IMR-90 (cell line): ENCODE data around the gene PRR29. TPM values are rescaled to one million over a fixed set of nuclear protein-coding genes. Genes with fewer than 3 reads are reported as not detected.

Experiments
- ATAC-seq: fragments of 200-7000 bp; cut with Tn5 transposase; 2 replicates; pipeline ENCODE4 v1.9.1; 2020; ENCODE audit warnings: low read depth, mild to moderate bottlenecking, moderate library complexity
- BruUV-seq: library from RNA; stranded (reverse); fragments of 400-500 nt; replicated peaks from 2 replicates; lab custom pipeline; 2021; lab: Mats Ljungman, UMichigan
- CTCF ChIA-PET: fragments of 300-600 bp; formaldehyde crosslinking; extraction: SDS; loops from one replicate; lab custom pipeline; 2021; ENCODE audit warnings: antibody characterized with exemption; lab: Yijun Ruan, JAX
- POLR2A ChIA-PET: fragments of 300-600 bp; sonication (Branson Sonifier 250); formaldehyde crosslinking; loops from one replicate; lab custom pipeline; 2022; ENCODE audit warnings: antibody characterized with exemption; ENCODE audit not compliant: unreplicated experiment; lab: Charles Lee
- DNase-seq: peaks from one replicate; pipeline ENCODE4 v3.0.0; 2013
- H2AFZ ChIP-seq: replicated peaks from 2 replicates; pipeline ENCODE3; 2013; ENCODE audit warnings: low read length, mild to moderate bottlenecking; ENCODE audit not compliant: poor library complexity
- H2AK5ac ChIP-seq: 2 replicates; pipeline ENCODE4 v1.6.1; 2013; ENCODE audit warnings: low read depth, low read length, inconsistent platforms
- H2AK9ac ChIP-seq: replicated peaks from 2 replicates; pipeline ENCODE3; 2013; ENCODE audit warnings: mild to moderate bottlenecking, low read depth, low read length, moderate library complexity; ENCODE audit not compliant: poor library complexity
- H2BK120ac ChIP-seq: 2 replicates; pipeline ENCODE4 v1.6.1; 2013; ENCODE audit warnings: low read depth, low read length, inconsistent platforms
- H2BK15ac ChIP-seq: 3 replicates; pipeline ENCODE4 v1.6.1; 2013; ENCODE audit warnings: low read depth, low read length, inconsistent platforms
- H2BK20ac ChIP-seq: 2 replicates; pipeline ENCODE4 v1.6.1; 2013; ENCODE audit warnings: low read depth, mild to moderate bottlenecking, inconsistent platforms, low read length, moderate library complexity
- H2BK5ac ChIP-seq: 2 replicates; pipeline ENCODE4 v1.6.1; 2013; ENCODE audit warnings: mild to moderate bottlenecking, low read depth, low read length, inconsistent platforms; ENCODE audit not compliant: poor library complexity, severe bottlenecking
- H3K14ac ChIP-seq: replicated peaks from 2 replicates; pipeline ENCODE4 v1.6.1; 2013; ENCODE audit warnings: low read depth, low read length, inconsistent platforms
- H3K18ac ChIP-seq: 2 replicates; pipeline ENCODE4 v1.6.1; 2013; ENCODE audit warnings: low read depth, low read length, control low read depth
- H3K23ac ChIP-seq: 2 replicates; pipeline ENCODE4 v1.6.1; 2013; ENCODE audit warnings: low read depth, low read length, inconsistent platforms
- H3K27ac ChIP-seq: 2 replicates; pipeline ENCODE4 v1.5.1; 2013; ENCODE audit warnings: mild to moderate bottlenecking, control low read depth, low read length; ENCODE audit not compliant: insufficient read depth
- H3K27me3 ChIP-seq: 2 replicates; pipeline ENCODE4 v1.6.1; 2013; ENCODE audit warnings: low read length; ENCODE audit not compliant: control insufficient read depth, insufficient read depth
- H3K36me3 ChIP-seq: 2 replicates; pipeline ENCODE4 v1.6.1; 2013; ENCODE audit warnings: low read length, mixed read lengths; ENCODE audit not compliant: control insufficient read depth, insufficient read depth
- H3K4ac ChIP-seq: 2 replicates; pipeline ENCODE4 v1.6.1; 2013; ENCODE audit warnings: low read depth, low read length, inconsistent platforms
- H3K4me1 ChIP-seq: 2 replicates; pipeline ENCODE4 v1.6.1; 2013; ENCODE audit warnings: low read length, mixed read lengths; ENCODE audit not compliant: control insufficient read depth, insufficient read depth
- H3K4me2 ChIP-seq: 2 replicates; pipeline ENCODE4 v1.6.1; 2013; ENCODE audit warnings: low read depth, mild to moderate bottlenecking, control low read depth, low read length, moderate library complexity
- H3K4me3 ChIP-seq: 2 replicates; pipeline ENCODE4 v1.5.1; 2013; ENCODE audit warnings: low read depth, mild to moderate bottlenecking, control low read depth, low read length, moderate library complexity; ENCODE audit not compliant: insufficient read depth
- H3K56ac ChIP-seq: 2 replicates; pipeline ENCODE4 v1.6.1; 2013; ENCODE audit warnings: low read length, inconsistent platforms; ENCODE audit not compliant: insufficient read depth; ENCODE audit errors: extremely low read depth
- H3K79me1 ChIP-seq, 2 experiments: 2 replicates each; pipeline ENCODE4 v1.6.1; 2013; ENCODE audit warnings: low read length in 2 of 2, inconsistent platforms in 1 of 2, low read depth in 1 of 2
- H3K9ac ChIP-seq: 2 replicates; pipeline ENCODE4 v1.6.1; 2013; ENCODE audit warnings: low read depth, low read length, control low read depth
- H3K9me1 ChIP-seq: 2 replicates; pipeline ENCODE4 v1.6.1; 2013; ENCODE audit warnings: low read length, inconsistent platforms; ENCODE audit not compliant: insufficient read depth
- H3K9me3 ChIP-seq: 2 replicates; pipeline ENCODE4 v1.6.1; 2013; ENCODE audit warnings: low read length; ENCODE audit not compliant: control insufficient read depth, insufficient read depth
- H4K20me1 ChIP-seq: 2 replicates; pipeline ENCODE4 v1.6.1; 2013; ENCODE audit warnings: low read length, inconsistent platforms; ENCODE audit not compliant: insufficient read depth
- H4K5ac ChIP-seq: 2 replicates; pipeline ENCODE4 v1.6.1; 2013; ENCODE audit warnings: mild to moderate bottlenecking, low read depth, low read length, control low read depth
- H4K8ac ChIP-seq, 2 experiments: 2 replicates each; pipeline ENCODE4 v1.6.1; 2013; ENCODE audit warnings: low read depth in 2 of 2, low read length in 2 of 2, control low read depth in 1 of 2, inconsistent platforms in 1 of 2
- H4K91ac ChIP-seq: 2 replicates; pipeline ENCODE4 v1.6.1; 2013; ENCODE audit warnings: low read depth, low read length, inconsistent platforms; ENCODE audit not compliant: insufficient read depth
- BHLHE40 ChIP-seq: fragments of 150-350 bp; IDR thresholded peaks from 2 replicates; pipeline ENCODE4 v1.6.1; 2016; ENCODE audit warnings: mild to moderate bottlenecking, low read depth, low read length
- CEBPB ChIP-seq: IDR thresholded peaks from 2 replicates; pipeline ENCODE4 v1.6.1; 2012; ENCODE audit warnings: low read depth, low read length, improper control_type of control experiment
- MAFK ChIP-seq: IDR thresholded peaks from 2 replicates; pipeline ENCODE4 v1.6.1; 2012; ENCODE audit warnings: low read depth, low read length, improper control_type of control experiment
- POLR2A ChIP-seq: IDR thresholded peaks from 2 replicates; pipeline ENCODE4 v1.6.1; 2012; ENCODE audit warnings: mild to moderate bottlenecking, low read depth, low read length
- RCOR1 ChIP-seq: IDR thresholded peaks from 2 replicates; pipeline ENCODE4 v1.6.1; 2012; ENCODE audit warnings: mild to moderate bottlenecking, low read length, improper control_type of control experiment; ENCODE audit not compliant: insufficient replicate concordance
- SMC3 ChIP-seq: fragments of 150-350 bp; IDR thresholded peaks from 2 replicates; pipeline ENCODE4 v1.6.1; 2016; ENCODE audit warnings: low read depth, mild to moderate bottlenecking, antibody characterized with exemption, low read length, moderate library complexity
- WGBS, 2 experiments: methylation state at CpG; one replicate each; pipeline versions ENCODE4 v1.1.5 to v1.1.7; 2013; ENCODE audit warnings: missing lambda C conversion rate in 2 of 2; ENCODE audit not compliant: insufficient read length in 1 of 2; ENCODE audit errors: extremely low coverage in 2 of 2; 5-methylcytosine and 5-hydroxymethylcytosine counted together
- dilution Hi-C: fragments of 300-500 bp; cut with HindIII; formaldehyde crosslinking; loops from one replicate; pipeline ENCODE4 v1.14.3; 2018; ENCODE audit warnings: low sequenced_read_pairs; ENCODE audit not compliant: unreplicated experiment
- in situ Hi-C: fragments of 300-500 bp; cut with MboI; formaldehyde crosslinking; loops from 3 replicates; pipeline ENCODE4 v1.14.3; 2019; ENCODE audit warnings: low sequenced_read_pairs, inconsistent platforms, mixed read lengths
- intact Hi-C: fragments of 100-400 bp; cut with micrococcal nuclease; formaldehyde crosslinking; loops from 2 replicates; pipeline ENCODE4 v1.10.0; 2022
- polyA plus RNA-seq, 3 experiments: library from polyadenylated mRNA; depleted of rRNA; stranded (reverse); fragments of >200 nt; gene quantifications; 2 replicates each; pipeline ENCODE4 v1.2.3, GENCODE V29; 2012; ENCODE audit warnings: low replicate concordance in 1 of 3
- total RNA-seq: library from RNA; depleted of rRNA; stranded (reverse); fragments of >200 nt; gene quantifications from 2 replicates; pipeline ENCODE4 v1.2.3, GENCODE V29; 2012
- TF ChIP-seq, protein P1 (sequence below): conservative IDR thresholded peaks from 2 replicates; pipeline ENCODE4 v1.5.1; 2012; ENCODE audit warnings: mild to moderate bottlenecking, low read depth, low read length, improper control_type of control experiment

PRR29 gene
- total and polyA plus RNA-seq, 2 of the 4 experiments (the other 2 are of a cell fraction): under 0.01 to 0.17 TPM

DNA sequence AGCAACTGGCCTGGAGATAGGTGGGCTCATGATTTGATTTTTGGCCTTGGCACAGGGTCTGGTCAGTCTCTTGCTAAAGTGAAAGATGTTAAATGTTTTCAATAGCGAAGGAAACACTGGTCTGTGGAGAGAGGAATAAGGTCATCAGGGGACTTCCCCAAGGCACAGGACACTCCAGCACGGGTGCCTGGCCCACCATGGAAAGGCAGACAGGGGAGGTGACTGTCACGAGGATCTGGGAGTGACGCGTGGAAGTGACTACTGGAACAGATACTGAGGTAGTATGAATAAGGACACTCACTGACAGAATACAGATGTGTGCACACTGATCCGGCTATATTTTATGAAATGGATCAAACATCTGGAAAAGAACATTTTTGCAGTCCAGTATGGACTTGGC lies 39.0 kb downstream of the PRR29 start:
- no peak overlapping the region for H4K5ac ChIP-seq
- no peak overlapping the region for H2AK5ac ChIP-seq
- ChIA-PET POLR2A (no interaction called here), CTCF (no interaction called here)
- H3K4me1 ChIP-seq: no peaks in the 10 kb centered on the region
- no peaks in the 10 kb centered on the region for H4K20me1 ChIP-seq
- no peak for ATAC-seq
- peaks cover 9% of the 10 kb centered on the region for H3K36me3 ChIP-seq
- no peak overlapping the region for H2AK9ac ChIP-seq
- intact Hi-C loops: no loop called here
- dilution Hi-C loops: no loop called here
- H3K4me2 ChIP-seq: no peak overlapping the region
- no peak overlapping the region for H3K27ac ChIP-seq
- no peaks in the 10 kb centered on the region for H3K79me1 ChIP-seq
- no peak overlapping the region for H2BK120ac ChIP-seq
- no peaks in the 10 kb centered on the region for H3K9me3 ChIP-seq
- H2BK20ac ChIP-seq: no peak overlapping the region
- no peak overlapping the region for H3K23ac ChIP-seq
- no peaks in the 10 kb centered on the region for H3K9me1 ChIP-seq
- TF ChIP-seq RCOR1: no peak
- TF ChIP-seq POLR2A: no peak
- no peak for TF ChIP-seq CEBPB
- no peak for TF ChIP-seq BHLHE40
- TF ChIP-seq MAFK: no peak
- TF ChIP-seq, protein P1, sequence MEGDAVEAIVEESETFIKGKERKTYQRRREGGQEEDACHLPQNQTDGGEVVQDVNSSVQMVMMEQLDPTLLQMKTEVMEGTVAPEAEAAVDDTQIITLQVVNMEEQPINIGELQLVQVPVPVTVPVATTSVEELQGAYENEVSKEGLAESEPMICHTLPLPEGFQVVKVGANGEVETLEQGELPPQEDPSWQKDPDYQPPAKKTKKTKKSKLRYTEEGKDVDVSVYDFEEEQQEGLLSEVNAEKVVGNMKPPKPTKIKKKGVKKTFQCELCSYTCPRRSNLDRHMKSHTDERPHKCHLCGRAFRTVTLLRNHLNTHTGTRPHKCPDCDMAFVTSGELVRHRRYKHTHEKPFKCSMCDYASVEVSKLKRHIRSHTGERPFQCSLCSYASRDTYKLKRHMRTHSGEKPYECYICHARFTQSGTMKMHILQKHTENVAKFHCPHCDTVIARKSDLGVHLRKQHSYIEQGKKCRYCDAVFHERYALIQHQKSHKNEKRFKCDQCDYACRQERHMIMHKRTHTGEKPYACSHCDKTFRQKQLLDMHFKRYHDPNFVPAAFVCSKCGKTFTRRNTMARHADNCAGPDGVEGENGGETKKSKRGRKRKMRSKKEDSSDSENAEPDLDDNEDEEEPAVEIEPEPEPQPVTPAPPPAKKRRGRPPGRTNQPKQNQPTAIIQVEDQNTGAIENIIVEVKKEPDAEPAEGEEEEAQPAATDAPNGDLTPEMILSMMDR: no peak
- no peak for TF ChIP-seq SMC3
- H4K8ac ChIP-seq: no peak overlapping the region
- H2AFZ ChIP-seq: no peak overlapping the region
- no TSS peak for BruUV-seq
- no peak for DNase-seq
- 86% methylated on average over 4 of the region's 6 CpGs; no CpG with 5 or more reads in 1 of the 2 experiments for WGBS, 2 experiments
- no peak overlapping the region for H4K91ac ChIP-seq
- H3K9ac ChIP-seq: no peak overlapping the region
- H2BK15ac ChIP-seq: no peak overlapping the region
- no peak overlapping the region for H2BK5ac ChIP-seq
- H3K18ac ChIP-seq: no peak overlapping the region
- H3K27me3 ChIP-seq: no peaks in the 10 kb centered on the region
- no peak overlapping the region for H3K4me3 ChIP-seq
- H3K56ac ChIP-seq: no peak overlapping the region
- no peak overlapping the region for H3K14ac ChIP-seq
- H3K4ac ChIP-seq: no peak overlapping the region
- in situ Hi-C loops: no loop called here
